GM12878 (cell line): ENCODE results near the gene TOM1L1. TPM values are rescaled to one million over a fixed set of nuclear protein-coding genes. Genes with fewer than 3 reads are reported as not detected.

Experiments
- ATAC-seq: fragments of 200-7000 bp; cut with Tn5 transposase; 3 replicates; pipeline ENCODE4 v1.9.1; 2020; ENCODE audit warnings: mild to moderate bottlenecking, moderate library complexity
- BruUV-seq: library from RNA; stranded (reverse); fragments of 400-500 nt; replicated peaks from 2 replicates; lab custom pipeline; 2021; lab: Mats Ljungman, UMichigan
- CTCF ChIA-PET: fragments of 300-600 bp; sonication (Branson Sonifier 250); formaldehyde crosslinking; extraction: SDS; loops from one replicate; lab custom pipeline; 2021; ENCODE audit warnings: inconsistent platforms; lab: Yijun Ruan, JAX
- POLR2A ChIA-PET: fragments of 350-600 bp; formaldehyde crosslinking; extraction: SDS; loops from one replicate; lab custom pipeline; 2021; ENCODE audit warnings: inconsistent platforms; lab: Charles Lee
- RAD21 ChIA-PET: fragments of 300-600 bp; sonication (Branson Sonifier 250); formaldehyde crosslinking; loops from one replicate; lab custom pipeline; 2023; ENCODE audit warnings: antibody characterized with exemption; ENCODE audit not compliant: unreplicated experiment; lab: Charles Lee
- SMC1A ChIA-PET: fragments of 300-600 bp; sonication (Branson Sonifier 250); formaldehyde crosslinking; loops from one replicate; lab custom pipeline; 2023; ENCODE audit not compliant: unreplicated experiment, uncharacterized antibody; lab: Charles Lee
- DNase-seq: peaks from one replicate; pipeline ENCODE4 v3.0.0-alpha.2; 2011; ENCODE audit warnings: low read depth, low spot score
- FAIRE-seq: peaks from 3 replicates; lab custom pipeline; 2011; peaks lifted over from hg19 to GRCh38; lab: Jason Lieb, UNC
- H2AFZ ChIP-seq: 2 replicates; pipeline ENCODE4 v1.6.0; 2011; ENCODE audit warnings: low read depth, low read length, control low read depth; ENCODE audit not compliant: control insufficient read depth
- H3K27ac ChIP-seq: 2 replicates; pipeline ENCODE4 v1.5.1; 2011; ENCODE audit warnings: control low read depth; ENCODE audit not compliant: control insufficient read depth, insufficient read depth
- H3K27me3 ChIP-seq, 2 experiments: replicated peaks in 1 of 2; 2 replicates each; pipeline versions ENCODE4 v1.6.0 to v1.6.1; 2011; ENCODE audit warnings: low read length in 1 of 2; ENCODE audit not compliant: control insufficient read depth in 2 of 2, insufficient read depth in 2 of 2
- H3K36me3 ChIP-seq, 2 experiments: 2 replicates each; pipeline ENCODE4 v1.5.1; 2011; ENCODE audit warnings: low read length in 1 of 2; ENCODE audit not compliant: control insufficient read depth in 2 of 2, insufficient read depth in 2 of 2
- H3K4me1 ChIP-seq: 2 replicates; pipeline ENCODE4 v1.6.1; 2011; ENCODE audit warnings: mild to moderate bottlenecking, low read length, moderate library complexity, mixed read lengths; ENCODE audit not compliant: control insufficient read depth, insufficient read depth
- H3K4me2 ChIP-seq: 2 replicates; pipeline ENCODE4 v1.6.0; 2011; ENCODE audit warnings: control low read depth; ENCODE audit not compliant: control insufficient read depth, insufficient read depth
- H3K4me3 ChIP-seq: fragments of 200-600 bp; sonication (generic); 2 replicates; pipeline ENCODE4 v1.5.1; 2016
- H3K79me2 ChIP-seq: 2 replicates; pipeline ENCODE4 v1.6.0; 2011; ENCODE audit warnings: low read length; ENCODE audit not compliant: control insufficient read depth, insufficient read depth
- H3K9ac ChIP-seq: 2 replicates; pipeline ENCODE4 v1.8.0; 2011; ENCODE audit warnings: low read length, control low read depth, mixed read lengths; ENCODE audit not compliant: control insufficient read depth, insufficient read depth
- H3K9me3 ChIP-seq: replicated peaks from 3 replicates; pipeline ENCODE4 v1.5.1; 2011; ENCODE audit warnings: mild to moderate bottlenecking, low read length; ENCODE audit not compliant: control insufficient read depth, insufficient read depth
- H4K20me1 ChIP-seq: 2 replicates; pipeline ENCODE4 v1.6.0; 2011; ENCODE audit not compliant: control insufficient read depth, insufficient read depth
- EZH2 ChIP-seq: IDR thresholded peaks from 2 replicates; pipeline ENCODE4 v1.6.1; 2012; ENCODE audit warnings: low read depth, mild to moderate bottlenecking, control low read depth, inconsistent platforms, low read length, borderline replicate concordance; ENCODE audit not compliant: control insufficient read depth
- MTA2 ChIP-seq: fragments of 450-650 bp; IDR thresholded peaks from 2 replicates; pipeline ENCODE4 v1.6.1; 2016; ENCODE audit warnings: low read depth, mild to moderate bottlenecking, moderate library complexity
- SMAD1 ChIP-seq: fragments of 450-650 bp; IDR thresholded peaks from 2 replicates; pipeline ENCODE4 v1.6.1; 2018; ENCODE audit warnings: mild to moderate bottlenecking, low read depth; ENCODE audit not compliant: partially characterized antibody
- SP1 ChIP-seq: IDR thresholded peaks from one replicate; pipeline ENCODE4 v1.6.1; 2011; ENCODE audit warnings: low read depth, low read length
- WGBS: methylation state at CpG from one replicate; pipeline ENCODE4 v1.1.6; 2016; ENCODE audit warnings: low lambda C conversion rate; ENCODE audit not compliant: insufficient replicate concordance, insufficient coverage; ENCODE audit errors: missing lambda C conversion rate; 5-methylcytosine and 5-hydroxymethylcytosine counted together
- in situ Hi-C: fragments of 300-500 bp; cut with MboI; formaldehyde crosslinking; loops from 9 replicates; pipeline ENCODE4 v1.14.3; 2018; ENCODE audit warnings: mixed read lengths
- intact Hi-C: fragments of 100-400 bp; cut with micrococcal nuclease; formaldehyde crosslinking; loops from one replicate; pipeline ENCODE4 v1.14.2; 2022; ENCODE audit not compliant: unreplicated experiment
- polyA plus RNA-seq, 11 experiments: library from polyadenylated mRNA; depleted of rRNA in 4 of 11; unstranded in 6 of 11; stranded (reverse) in 5 of 11; fragments of >200 nt; fragmentation: Nextera tagmentation in 4 of 11; fragmentation: Illumina TruSeq in 1 of 11; extraction: Ambion mirVana in 4 of 11; extraction: Trizol in 1 of 11; gene quantifications; 1 replicate in 1 of 11; 2 replicates in 10 of 11; pipeline versions ENCODE4 v1.2.1 to v1.2.3, GENCODE V29; 2011 to 2016; ENCODE audit warnings: inconsistent platforms in 2 of 11, missing spikeins in 2 of 11, low read depth in 1 of 11
- total RNA-seq, 4 experiments: library from RNA; depleted of rRNA in 3 of 4; stranded (reverse); fragments of >200 nt in 3 of 4; fragmentation: Illumina TruSeq in 1 of 4; extraction: Trizol in 1 of 4; gene quantifications; 2 replicates each; pipeline versions ENCODE4 v1.2.1 to v1.2.3, GENCODE V29; 2013 to 2021
- TF ChIP-seq, protein P1 (sequence below): IDR thresholded peaks from 2 replicates; pipeline ENCODE4 v1.6.1; 2011; ENCODE audit warnings: low read depth, mild to moderate bottlenecking, low read length, moderate library complexity, borderline replicate concordance; ENCODE audit errors: extremely low read depth
- TF ChIP-seq, protein P2 (sequence below): fragments of 450-650 bp; IDR thresholded peaks from 2 replicates; pipeline ENCODE4 v1.6.1; 2017; ENCODE audit warnings: antibody characterized with exemption, mild to moderate bottlenecking, moderate library complexity
- TF ChIP-seq, protein P3 (sequence below): fragments of 450-650 bp; IDR thresholded peaks from 2 replicates; pipeline ENCODE4 v1.6.1; 2017; ENCODE audit warnings: borderline replicate concordance

The TOM1L1 gene
- total and polyA plus RNA-seq, 10 of the 15 experiments (the other 5 are each of a cell fraction or from before 2014, with no cell fraction given): 1.9 to 8.8 (median 2.5) TPM

DNA sequence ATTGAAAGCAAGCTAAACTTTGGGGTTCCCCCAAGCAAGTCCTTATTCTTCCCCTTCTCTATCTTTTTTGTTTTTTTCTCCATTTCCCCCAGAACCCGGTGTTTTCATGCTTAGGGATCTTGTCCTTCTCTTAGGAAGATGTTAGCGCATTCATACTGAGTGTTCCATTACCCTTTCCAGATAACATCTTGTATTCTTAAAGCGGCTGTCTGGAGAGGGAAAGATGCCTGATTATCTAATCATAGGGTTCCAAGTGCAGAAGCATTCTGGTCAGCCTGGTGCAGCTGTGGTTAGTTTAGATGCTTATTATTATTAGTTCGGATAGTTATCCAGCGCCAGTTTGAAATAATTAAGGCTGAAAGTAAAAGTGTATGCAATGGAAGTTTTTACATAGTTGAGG is 2.0 kb downstream of the TOM1L1 start:
- CTCF ChIA-PET: no interaction called here

More for the DNA sequence above, 2.0 kb downstream of the TOM1L1 start:
- no peak for ATAC-seq
- in situ Hi-C loops: no loop called here
- no peak for DNase-seq
- Histone ChIP-seq H3K79me2 (no peaks in the 10 kb centered on the region), H3K9ac (no peak overlapping the region), H3K4me3 (no peak overlapping the region), H3K27ac (no peak overlapping the region), H3K9me3 (no peaks in the 10 kb centered on the region), H2AFZ (no peak overlapping the region), H3K36me3 (no peaks in the 10 kb centered on the region), H3K4me2 (no peak overlapping the region), H4K20me1 (no peaks in the 10 kb centered on the region), H3K4me1 (peaks cover 6% of the 10 kb centered on the region; the same call in 1 of the 2 replicates), H3K27me3 (no peaks in the 10 kb centered on the region; a peak in 1 of 4 replicates)
- BruUV-seq: no TSS peak
- ChIA-PET POLR2A (no interaction called here), RAD21 (no interaction called here), SMC1A (no interaction called here)
- 66% methylated on average over 5 of the region's 5 CpGs for WGBS
- no peak for FAIRE-seq
- TF ChIP-seq EZH2 (no peak), SP1 (no peak), MTA2 (no peak), SMAD1 (no peak)
- TF ChIP-seq, protein P1, sequence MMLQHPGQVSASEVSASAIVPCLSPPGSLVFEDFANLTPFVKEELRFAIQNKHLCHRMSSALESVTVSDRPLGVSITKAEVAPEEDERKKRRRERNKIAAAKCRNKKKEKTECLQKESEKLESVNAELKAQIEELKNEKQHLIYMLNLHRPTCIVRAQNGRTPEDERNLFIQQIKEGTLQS: no peak
- TF ChIP-seq, protein P2, sequence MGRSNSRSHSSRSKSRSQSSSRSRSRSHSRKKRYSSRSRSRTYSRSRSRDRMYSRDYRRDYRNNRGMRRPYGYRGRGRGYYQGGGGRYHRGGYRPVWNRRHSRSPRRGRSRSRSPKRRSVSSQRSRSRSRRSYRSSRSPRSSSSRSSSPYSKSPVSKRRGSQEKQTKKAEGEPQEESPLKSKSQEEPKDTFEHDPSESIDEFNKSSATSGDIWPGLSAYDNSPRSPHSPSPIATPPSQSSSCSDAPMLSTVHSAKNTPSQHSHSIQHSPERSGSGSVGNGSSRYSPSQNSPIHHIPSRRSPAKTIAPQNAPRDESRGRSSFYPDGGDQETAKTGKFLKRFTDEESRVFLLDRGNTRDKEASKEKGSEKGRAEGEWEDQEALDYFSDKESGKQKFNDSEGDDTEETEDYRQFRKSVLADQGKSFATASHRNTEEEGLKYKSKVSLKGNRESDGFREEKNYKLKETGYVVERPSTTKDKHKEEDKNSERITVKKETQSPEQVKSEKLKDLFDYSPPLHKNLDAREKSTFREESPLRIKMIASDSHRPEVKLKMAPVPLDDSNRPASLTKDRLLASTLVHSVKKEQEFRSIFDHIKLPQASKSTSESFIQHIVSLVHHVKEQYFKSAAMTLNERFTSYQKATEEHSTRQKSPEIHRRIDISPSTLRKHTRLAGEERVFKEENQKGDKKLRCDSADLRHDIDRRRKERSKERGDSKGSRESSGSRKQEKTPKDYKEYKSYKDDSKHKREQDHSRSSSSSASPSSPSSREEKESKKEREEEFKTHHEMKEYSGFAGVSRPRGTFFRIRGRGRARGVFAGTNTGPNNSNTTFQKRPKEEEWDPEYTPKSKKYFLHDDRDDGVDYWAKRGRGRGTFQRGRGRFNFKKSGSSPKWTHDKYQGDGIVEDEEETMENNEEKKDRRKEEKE: no peak
- TF ChIP-seq, protein P3, sequence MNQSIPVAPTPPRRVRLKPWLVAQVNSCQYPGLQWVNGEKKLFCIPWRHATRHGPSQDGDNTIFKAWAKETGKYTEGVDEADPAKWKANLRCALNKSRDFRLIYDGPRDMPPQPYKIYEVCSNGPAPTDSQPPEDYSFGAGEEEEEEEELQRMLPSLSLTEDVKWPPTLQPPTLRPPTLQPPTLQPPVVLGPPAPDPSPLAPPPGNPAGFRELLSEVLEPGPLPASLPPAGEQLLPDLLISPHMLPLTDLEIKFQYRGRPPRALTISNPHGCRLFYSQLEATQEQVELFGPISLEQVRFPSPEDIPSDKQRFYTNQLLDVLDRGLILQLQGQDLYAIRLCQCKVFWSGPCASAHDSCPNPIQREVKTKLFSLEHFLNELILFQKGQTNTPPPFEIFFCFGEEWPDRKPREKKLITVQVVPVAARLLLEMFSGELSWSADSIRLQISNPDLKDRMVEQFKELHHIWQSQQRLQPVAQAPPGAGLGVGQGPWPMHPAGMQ: no peak
- intact Hi-C loops: loop anchor here (2.0 kb wide), 1 partner anchor 66 kb away; the partner anchor contains the start of genes COX11 and STXBP4
